CD14-positive monocyte (primary cell): ENCODE measurements around the gene IRAK3. TPM values are rescaled to one million over a fixed set of nuclear protein-coding genes. Genes with fewer than 3 reads are reported as not detected.
"Not testable (repeated sequence)": the region's sequence is repeated elsewhere in the genome, so short reads cannot be mapped to it uniquely, and the experiment has no call there.

ENCODE experiments used
- DNase-seq, 3 donors: peaks; one replicate each; pipeline ENCODE4 v3.0.0-alpha.2; 2011 to 2022
- H2AFZ ChIP-seq: 2 replicates; pipeline ENCODE4 v1.6.0; 2012; ENCODE audit warnings: mild to moderate bottlenecking, low read depth, low read length, inconsistent platforms; ENCODE audit not compliant: insufficient read depth, poor library complexity, severe bottlenecking
- H3K27ac ChIP-seq, 2 donors: 1 replicate in 1 of 2; 2 replicates in 1 of 2; pipeline ENCODE4 v1.5.1; 2012 to 2013; ENCODE audit warnings: low read length in 2 of 2, control low read depth in 1 of 2, inconsistent platforms in 1 of 2, low read depth in 1 of 2, mild to moderate bottlenecking in 1 of 2
- H3K27me3 ChIP-seq, 2 donors: one replicate each; pipeline versions ENCODE4 v1.6.0 to v1.6.1; 2011 to 2013; ENCODE audit warnings: low read length in 2 of 2; ENCODE audit not compliant: control insufficient read depth in 2 of 2, insufficient read depth in 2 of 2
- H3K36me3 ChIP-seq, 2 donors: replicated peaks in 1 of 2; 1 replicate in 1 of 2; 2 replicates in 1 of 2; pipeline versions ENCODE4 v1.5.1 to v1.6.1; 2012 to 2013; ENCODE audit warnings: low read length in 2 of 2, control low read depth in 1 of 2, inconsistent platforms in 1 of 2, mild to moderate bottlenecking in 1 of 2; ENCODE audit not compliant: insufficient read depth in 2 of 2, control insufficient read depth in 1 of 2
- H3K4me1 ChIP-seq, 2 donors: 1 replicate in 1 of 2; 2 replicates in 1 of 2; pipeline versions ENCODE4 v1.5.1 to v1.6.1; 2012 to 2013; ENCODE audit warnings: low read length in 2 of 2, control low read depth in 1 of 2, inconsistent platforms in 1 of 2, mild to moderate bottlenecking in 1 of 2, moderate library complexity in 1 of 2; ENCODE audit not compliant: insufficient read depth in 2 of 2, control insufficient read depth in 1 of 2
- H3K4me2 ChIP-seq: replicated peaks from 2 replicates; pipeline ENCODE3; 2012; ENCODE audit warnings: low read length, moderate library complexity, mild to moderate bottlenecking; ENCODE audit not compliant: poor library complexity, severe bottlenecking; ENCODE audit errors: extremely low read depth
- H3K4me3 ChIP-seq, 3 experiments: fragments of 200-600 bp in 1 of 3; sonication (generic) in 1 of 3; replicated peaks in 1 of 3; 1 replicate in 2 of 3; 2 replicates in 1 of 3; pipeline ENCODE4 v1.5.1; 2011 to 2013; ENCODE audit warnings: low read length in 3 of 3, mild to moderate bottlenecking in 3 of 3, control low read depth in 2 of 3, low read depth in 2 of 3, inconsistent platforms in 1 of 3, moderate library complexity in 1 of 3
- H3K79me2 ChIP-seq: 2 replicates; pipeline ENCODE4 v1.6.0; 2012; ENCODE audit warnings: mild to moderate bottlenecking, control low read depth, inconsistent platforms, low read length, moderate library complexity; ENCODE audit not compliant: insufficient read depth
- H3K9ac ChIP-seq: 2 replicates; pipeline ENCODE4 v1.6.0; 2017; ENCODE audit warnings: low read length, mild to moderate bottlenecking; ENCODE audit not compliant: insufficient read depth, poor library complexity, severe bottlenecking
- H3K9me3 ChIP-seq, 2 donors: replicated peaks in 1 of 2; 1 replicate in 1 of 2; 2 replicates in 1 of 2; pipeline versions ENCODE4 v1.5.1 to v1.6.1; 2012 to 2013; ENCODE audit warnings: low read length in 2 of 2, control low read depth in 1 of 2; ENCODE audit not compliant: control insufficient read depth in 1 of 2, insufficient read depth in 1 of 2
- H4K20me1 ChIP-seq: 2 replicates; pipeline ENCODE4 v1.6.0; 2012; ENCODE audit warnings: mild to moderate bottlenecking, low read length, control low read depth, moderate library complexity; ENCODE audit not compliant: insufficient read depth
- H3K27ac Mint-ChIP-seq, 7 donors: one replicate each; pipeline ENCODE4 v1.8.0; 2020; ENCODE audit warnings: mild to moderate bottlenecking in 7 of 7, mixed read lengths in 7 of 7, moderate library complexity in 6 of 7, inconsistent platforms in 2 of 7
- H3K27me3 Mint-ChIP-seq, 3 donors: one replicate each; pipeline ENCODE4 v1.8.0; 2021 to 2022; ENCODE audit warnings: low read depth in 3 of 3, mild to moderate bottlenecking in 3 of 3, mixed read lengths in 3 of 3, moderate library complexity in 3 of 3, inconsistent platforms in 1 of 3
- H3K36me3 Mint-ChIP-seq, 2 donors: one replicate each; pipeline ENCODE4 v1.8.0; 2020; ENCODE audit warnings: mixed read lengths in 2 of 2, inconsistent platforms in 1 of 2, mild to moderate bottlenecking in 1 of 2
- H3K4me1 Mint-ChIP-seq: one replicate; pipeline ENCODE4 v1.8.0; 2020; ENCODE audit warnings: mild to moderate bottlenecking, mixed read lengths
- H3K4me3 Mint-ChIP-seq, 2 donors: one replicate each; pipeline ENCODE4 v1.8.0; 2020; ENCODE audit warnings: mild to moderate bottlenecking in 2 of 2, mixed read lengths in 2 of 2, moderate library complexity in 1 of 2
- H3K9me3 Mint-ChIP-seq, 7 donors: one replicate each; pipeline ENCODE4 v1.8.0; 2020 to 2022; ENCODE audit warnings: mixed read lengths in 7 of 7, mild to moderate bottlenecking in 6 of 7, moderate library complexity in 6 of 7, inconsistent platforms in 2 of 7
- WGBS: methylation state at CpG from one replicate; pipeline ENCODE4 v1.1.5; 2013; ENCODE audit warnings: missing lambda C conversion rate; ENCODE audit not compliant: insufficient coverage; 5-methylcytosine and 5-hydroxymethylcytosine counted together
- intact Hi-C, 2 donors: fragments of 100-400 bp; cut with micrococcal nuclease; formaldehyde crosslinking; loops; one replicate each; pipeline versions ENCODE4 v1.15.0 to v1.15.1; 2023
- polyA plus RNA-seq, 3 donors: library from polyadenylated mRNA; depleted of rRNA in 1 of 3; unstranded in 2 of 3; stranded (reverse) in 1 of 3; fragments of 300-500 nt in 2 of 3; fragments of >200 nt in 1 of 3; fragmentation: Illumina TruSeq in 2 of 3; gene quantifications; 1 replicate in 2 of 3; 2 replicates in 1 of 3; pipeline ENCODE4 v1.2.3, GENCODE V29; 2012 to 2021
- TF ChIP-seq, protein P1 (sequence below): fragments of 200-600 bp; IDR thresholded peaks from one replicate; pipeline ENCODE4 v1.8.0; 2022; ENCODE audit warnings: antibody characterized with exemption, mild to moderate bottlenecking

Gene IRAK3
- polyA plus RNA-seq, 3 donors: 56.9 to 59.7 (median 58.0) TPM

DNA sequence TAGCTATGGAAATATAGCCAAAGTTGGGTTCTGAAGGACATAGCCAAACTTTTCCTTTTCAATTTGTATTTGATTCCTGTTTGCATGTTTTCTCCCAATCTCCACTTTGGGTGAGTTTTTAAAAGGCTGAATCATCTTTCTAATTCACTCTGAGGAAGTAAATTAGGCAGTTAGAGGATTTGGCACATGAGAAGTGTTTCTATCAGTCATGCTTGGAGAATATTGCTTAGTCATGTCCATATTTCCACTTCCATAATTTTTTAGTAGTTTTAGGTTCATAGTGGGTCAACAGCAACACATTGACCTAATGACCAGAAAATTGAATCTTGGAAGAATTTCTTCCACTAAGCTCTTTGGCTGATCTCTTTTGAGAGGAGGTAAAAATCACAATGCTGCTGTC is 21.8 kb downstream of the IRAK3 start:
- Histone ChIP-seq H2AFZ (no peak overlapping the region), H3K4me2 (peak overlapping the region; percentile 29), H3K9me3 (no peaks in the 10 kb centered on the region), H4K20me1 (peaks cover 98% of the 10 kb centered on the region), H3K79me2 (peaks cover 97% of the 10 kb centered on the region), H3K27me3 (no peaks in the 10 kb centered on the region), H3K9ac (no peak overlapping the region), H3K27ac (peak overlapping the region in 1 of 2 donors; percentile 54), H3K36me3 (peaks cover 47 to 89% of the 10 kb centered on the region in 2 donors), H3K4me1 (peaks cover 23 to 39% of the 10 kb centered on the region in 2 donors), H3K4me3 (peak overlapping the region in 1 of 3 experiments; percentile 38)
- peaks cover 62 to 83% of the 10 kb centered on the region in 2 donors for H3K36me3 Mint-ChIP-seq
- peaks cover 53% of the 10 kb centered on the region for H3K4me1 Mint-ChIP-seq
- H3K27ac Mint-ChIP-seq: peak overlapping the region; percentile 58 to 87 (median 83)
- TF ChIP-seq, protein P1, sequence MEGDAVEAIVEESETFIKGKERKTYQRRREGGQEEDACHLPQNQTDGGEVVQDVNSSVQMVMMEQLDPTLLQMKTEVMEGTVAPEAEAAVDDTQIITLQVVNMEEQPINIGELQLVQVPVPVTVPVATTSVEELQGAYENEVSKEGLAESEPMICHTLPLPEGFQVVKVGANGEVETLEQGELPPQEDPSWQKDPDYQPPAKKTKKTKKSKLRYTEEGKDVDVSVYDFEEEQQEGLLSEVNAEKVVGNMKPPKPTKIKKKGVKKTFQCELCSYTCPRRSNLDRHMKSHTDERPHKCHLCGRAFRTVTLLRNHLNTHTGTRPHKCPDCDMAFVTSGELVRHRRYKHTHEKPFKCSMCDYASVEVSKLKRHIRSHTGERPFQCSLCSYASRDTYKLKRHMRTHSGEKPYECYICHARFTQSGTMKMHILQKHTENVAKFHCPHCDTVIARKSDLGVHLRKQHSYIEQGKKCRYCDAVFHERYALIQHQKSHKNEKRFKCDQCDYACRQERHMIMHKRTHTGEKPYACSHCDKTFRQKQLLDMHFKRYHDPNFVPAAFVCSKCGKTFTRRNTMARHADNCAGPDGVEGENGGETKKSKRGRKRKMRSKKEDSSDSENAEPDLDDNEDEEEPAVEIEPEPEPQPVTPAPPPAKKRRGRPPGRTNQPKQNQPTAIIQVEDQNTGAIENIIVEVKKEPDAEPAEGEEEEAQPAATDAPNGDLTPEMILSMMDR: no peak
- H3K27me3 Mint-ChIP-seq: no peaks in the 10 kb centered on the region
- no peak overlapping the region for H3K4me3 Mint-ChIP-seq
- peak; percentile 48 to 77 (median 72) for DNase-seq
- H3K9me3 Mint-ChIP-seq: no peaks in the 10 kb centered on the region
- intact Hi-C loops: loop anchor here in 1 of 2 donors (10.0 kb wide), 1 partner anchor 46 kb away; the partner anchor contains the start of gene TMBIM4

DNA sequence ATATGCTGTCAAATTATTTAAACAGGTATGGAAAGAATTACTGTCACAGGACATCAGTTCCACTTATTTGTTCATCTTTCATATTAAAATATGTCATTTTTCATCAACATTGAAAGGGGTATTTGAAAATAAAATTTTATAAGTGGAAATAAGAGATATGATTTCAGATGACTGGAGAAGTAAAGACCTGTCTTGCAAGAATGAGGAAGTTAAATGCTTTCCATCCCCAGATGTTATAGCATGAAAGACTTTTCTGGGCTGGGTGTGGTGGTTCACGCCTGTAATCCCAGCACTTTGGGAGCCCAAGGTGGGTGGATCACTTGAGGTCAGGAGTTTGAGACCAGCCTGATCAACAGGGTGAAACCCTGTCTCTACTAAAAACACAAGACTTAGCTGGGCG is 22.6 kb downstream of the IRAK3 start:
- Mint-ChIP-seq H3K36me3 (peaks cover 58 to 82% of the 10 kb centered on the region in 2 donors), H3K4me1 (peaks cover 56% of the 10 kb centered on the region), H3K27ac (peak overlapping the region; percentile 73 to 87 (median 87))
- Histone ChIP-seq H3K36me3 (peaks cover 41 to 89% of the 10 kb centered on the region in 2 donors), H4K20me1 (peaks cover 96% of the 10 kb centered on the region), H3K4me3 (peak overlapping the region in 1 of 3 experiments; percentile 38), H3K4me1 (peaks cover 28 to 47% of the 10 kb centered on the region in 2 donors), H3K79me2 (peaks cover 97% of the 10 kb centered on the region), H3K4me2 (peak overlapping the region; percentile 29), H3K27ac (peak overlapping the region in 1 of 2 donors; percentile 54)
- not testable (repeated sequence) for H3K27me3 ChIP-seq, H3K9me3 ChIP-seq, H3K9ac ChIP-seq, H3K4me3 Mint-ChIP-seq, H2AFZ ChIP-seq, H3K9me3 Mint-ChIP-seq, DNase-seq, H3K27me3 Mint-ChIP-seq
- intact Hi-C loops: loop anchor here in 1 of 2 donors (10.0 kb wide), 1 partner anchor 47 kb away; the partner anchor contains the start of gene TMBIM4
- no CpG with 5 or more reads among the region's 2 CpGs for WGBS

DNA sequence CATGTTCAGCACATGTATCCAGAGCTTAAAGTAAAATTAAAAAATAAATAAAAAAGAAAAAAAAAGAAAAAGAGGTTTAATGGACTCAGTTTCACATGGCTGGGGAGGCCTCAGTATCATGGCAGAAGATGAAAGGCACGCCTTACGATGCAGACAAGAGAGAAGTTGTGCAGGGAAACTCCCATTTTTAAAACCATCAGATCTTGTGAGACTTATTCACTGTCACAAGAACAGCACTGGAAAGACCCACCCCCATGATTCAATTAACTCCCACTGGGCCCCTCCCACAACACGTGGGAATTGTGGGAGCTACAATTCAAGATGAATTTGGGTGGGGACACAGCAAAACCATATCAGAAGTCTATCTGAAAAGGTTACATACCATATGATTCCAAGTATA is 24.0 kb downstream of the IRAK3 start:
- H3K4me2 ChIP-seq, H3K27ac ChIP-seq, H3K4me3 Mint-ChIP-seq, H3K9me3 ChIP-seq, H3K27me3 Mint-ChIP-seq, H2AFZ ChIP-seq, H3K4me3 ChIP-seq, H3K9ac ChIP-seq, H3K27me3 ChIP-seq, H3K9me3 Mint-ChIP-seq: not testable (repeated sequence)
- Mint-ChIP-seq H3K27ac (peak overlapping the region in 6 of 7 donors; percentile 2 to 74 (median 33)), H3K4me1 (peaks cover 62% of the 10 kb centered on the region), H3K36me3 (peaks cover 56 to 73% of the 10 kb centered on the region in 2 donors)
- WGBS: no CpG with 5 or more reads among the region's 3 CpGs
- H3K79me2 ChIP-seq: peaks cover 91% of the 10 kb centered on the region
- peaks cover 41 to 86% of the 10 kb centered on the region in 2 donors for H3K36me3 ChIP-seq
- DNase-seq: peak in 1 of 3 donors; percentile 66
- intact Hi-C loops: loop anchor here in 1 of 2 donors (10.0 kb wide), 1 partner anchor 48 kb away; the partner anchor contains the start of gene TMBIM4
- H4K20me1 ChIP-seq: peaks cover 93% of the 10 kb centered on the region
- H3K4me1 ChIP-seq: peaks cover 34 to 57% of the 10 kb centered on the region in 2 donors
